GM12878 (cell line): ENCODE data around the gene PDGFC. TPM values are rescaled to one million over a fixed set of nuclear protein-coding genes. Genes with fewer than 3 reads are reported as not detected.

Experiments
- ATAC-seq: fragments of 200-7000 bp; cut with Tn5 transposase; 3 replicates; pipeline ENCODE4 v1.9.1; 2020; ENCODE audit warnings: mild to moderate bottlenecking, moderate library complexity
- BruUV-seq: library from RNA; stranded (reverse); fragments of 400-500 nt; replicated peaks from 2 replicates; lab custom pipeline; 2021; lab: Mats Ljungman, UMichigan
- CTCF ChIA-PET: fragments of 300-600 bp; sonication (Branson Sonifier 250); formaldehyde crosslinking; extraction: SDS; loops from one replicate; lab custom pipeline; 2021; ENCODE audit warnings: inconsistent platforms; lab: Yijun Ruan, JAX
- POLR2A ChIA-PET: fragments of 350-600 bp; formaldehyde crosslinking; extraction: SDS; loops from one replicate; lab custom pipeline; 2021; ENCODE audit warnings: inconsistent platforms; lab: Charles Lee
- RAD21 ChIA-PET: fragments of 300-600 bp; sonication (Branson Sonifier 250); formaldehyde crosslinking; loops from one replicate; lab custom pipeline; 2023; ENCODE audit warnings: antibody characterized with exemption; ENCODE audit not compliant: unreplicated experiment; lab: Charles Lee
- SMC1A ChIA-PET: fragments of 300-600 bp; sonication (Branson Sonifier 250); formaldehyde crosslinking; loops from one replicate; lab custom pipeline; 2023; ENCODE audit not compliant: unreplicated experiment, uncharacterized antibody; lab: Charles Lee
- DNase-seq: peaks from one replicate; pipeline ENCODE4 v3.0.0-alpha.2; 2011; ENCODE audit warnings: low read depth, low spot score
- FAIRE-seq: peaks from 3 replicates; lab custom pipeline; 2011; peaks lifted over from hg19 to GRCh38; lab: Jason Lieb, UNC
- H2AFZ ChIP-seq: 2 replicates; pipeline ENCODE4 v1.6.0; 2011; ENCODE audit warnings: low read depth, low read length, control low read depth; ENCODE audit not compliant: control insufficient read depth
- H3K27ac ChIP-seq: 2 replicates; pipeline ENCODE4 v1.5.1; 2011; ENCODE audit warnings: control low read depth; ENCODE audit not compliant: control insufficient read depth, insufficient read depth
- H3K27me3 ChIP-seq, 2 experiments: replicated peaks in 1 of 2; 2 replicates each; pipeline versions ENCODE4 v1.6.0 to v1.6.1; 2011; ENCODE audit warnings: low read length in 1 of 2; ENCODE audit not compliant: control insufficient read depth in 2 of 2, insufficient read depth in 2 of 2
- H3K36me3 ChIP-seq, 2 experiments: 2 replicates each; pipeline ENCODE4 v1.5.1; 2011; ENCODE audit warnings: low read length in 1 of 2; ENCODE audit not compliant: control insufficient read depth in 2 of 2, insufficient read depth in 2 of 2
- H3K4me1 ChIP-seq: 2 replicates; pipeline ENCODE4 v1.6.1; 2011; ENCODE audit warnings: mild to moderate bottlenecking, low read length, moderate library complexity, mixed read lengths; ENCODE audit not compliant: control insufficient read depth, insufficient read depth
- H3K4me2 ChIP-seq: 2 replicates; pipeline ENCODE4 v1.6.0; 2011; ENCODE audit warnings: control low read depth; ENCODE audit not compliant: control insufficient read depth, insufficient read depth
- H3K4me3 ChIP-seq: fragments of 200-600 bp; sonication (generic); 2 replicates; pipeline ENCODE4 v1.5.1; 2016
- H3K79me2 ChIP-seq: 2 replicates; pipeline ENCODE4 v1.6.0; 2011; ENCODE audit warnings: low read length; ENCODE audit not compliant: control insufficient read depth, insufficient read depth
- H3K9ac ChIP-seq: 2 replicates; pipeline ENCODE4 v1.8.0; 2011; ENCODE audit warnings: low read length, control low read depth, mixed read lengths; ENCODE audit not compliant: control insufficient read depth, insufficient read depth
- H3K9me3 ChIP-seq: replicated peaks from 3 replicates; pipeline ENCODE4 v1.5.1; 2011; ENCODE audit warnings: mild to moderate bottlenecking, low read length; ENCODE audit not compliant: control insufficient read depth, insufficient read depth
- H4K20me1 ChIP-seq: 2 replicates; pipeline ENCODE4 v1.6.0; 2011; ENCODE audit not compliant: control insufficient read depth, insufficient read depth
- BHLHE40 ChIP-seq, 2 experiments: fragments of 450-650 bp in 1 of 2; IDR thresholded peaks; 2 replicates each; pipeline ENCODE4 v1.6.1; 2011 to 2017; ENCODE audit warnings: low read depth in 2 of 2, borderline replicate concordance in 1 of 2, improper control_type of control experiment in 1 of 2, low read length in 1 of 2, mild to moderate bottlenecking in 1 of 2
- CREM ChIP-seq: IDR thresholded peaks from 2 replicates; pipeline ENCODE4 v1.6.1; 2014; ENCODE audit warnings: antibody characterized with exemption, low read depth
- FOXM1 ChIP-seq: IDR thresholded peaks from 2 replicates; pipeline ENCODE4 v1.6.1; 2012; ENCODE audit warnings: low read depth, mild to moderate bottlenecking, inconsistent platforms, low read length, moderate library complexity
- IKZF2 ChIP-seq, 2 experiments: fragments of 450-650 bp; IDR thresholded peaks; 2 replicates each; pipeline ENCODE4 v1.6.1; 2017; ENCODE audit warnings: mild to moderate bottlenecking in 2 of 2, moderate library complexity in 2 of 2
- IRF4 ChIP-seq: IDR thresholded peaks from 2 replicates; pipeline ENCODE4 v1.6.1; 2011; ENCODE audit warnings: low read depth, low read length
- POLR2AphosphoS2 ChIP-seq: IDR thresholded peaks from 2 replicates; pipeline ENCODE4 v1.6.1; 2011; ENCODE audit warnings: low read depth, mild to moderate bottlenecking, low read length, improper control_type of control experiment, moderate library complexity
- RAD21 ChIP-seq: IDR thresholded peaks from 2 replicates; pipeline ENCODE4 v1.6.1; 2011; ENCODE audit warnings: mild to moderate bottlenecking, low read depth, low read length, moderate library complexity; ENCODE audit not compliant: insufficient read depth
- SPI1 ChIP-seq: IDR thresholded peaks from 2 replicates; pipeline ENCODE4 v1.6.1; 2011; ENCODE audit warnings: low read depth, mild to moderate bottlenecking, low read length, moderate library complexity, borderline replicate concordance; ENCODE audit not compliant: insufficient read depth
- TCF3 ChIP-seq: IDR thresholded peaks from 2 replicates; pipeline ENCODE4 v1.6.1; 2012; ENCODE audit warnings: low read depth, mild to moderate bottlenecking, low read length, borderline replicate concordance; ENCODE audit not compliant: insufficient read depth
- ZNF274 ChIP-seq: IDR thresholded peaks from one replicate; pipeline ENCODE4 v1.8.0; 2011; ENCODE audit not compliant: insufficient read length, insufficient read depth
- WGBS: methylation state at CpG from one replicate; pipeline ENCODE4 v1.1.6; 2016; ENCODE audit warnings: low lambda C conversion rate; ENCODE audit not compliant: insufficient replicate concordance, insufficient coverage; ENCODE audit errors: missing lambda C conversion rate; 5-methylcytosine and 5-hydroxymethylcytosine counted together
- in situ Hi-C: fragments of 300-500 bp; cut with MboI; formaldehyde crosslinking; loops from 9 replicates; pipeline ENCODE4 v1.14.3; 2018; ENCODE audit warnings: mixed read lengths
- intact Hi-C: fragments of 100-400 bp; cut with micrococcal nuclease; formaldehyde crosslinking; loops from one replicate; pipeline ENCODE4 v1.14.2; 2022; ENCODE audit not compliant: unreplicated experiment
- polyA plus RNA-seq, 11 experiments: library from polyadenylated mRNA; depleted of rRNA in 4 of 11; unstranded in 6 of 11; stranded (reverse) in 5 of 11; fragments of >200 nt; fragmentation: Nextera tagmentation in 4 of 11; fragmentation: Illumina TruSeq in 1 of 11; extraction: Ambion mirVana in 4 of 11; extraction: Trizol in 1 of 11; gene quantifications; 1 replicate in 1 of 11; 2 replicates in 10 of 11; pipeline versions ENCODE4 v1.2.1 to v1.2.3, GENCODE V29; 2011 to 2016; ENCODE audit warnings: inconsistent platforms in 2 of 11, missing spikeins in 2 of 11, low read depth in 1 of 11
- total RNA-seq, 4 experiments: library from RNA; depleted of rRNA in 3 of 4; stranded (reverse); fragments of >200 nt in 3 of 4; fragmentation: Illumina TruSeq in 1 of 4; extraction: Trizol in 1 of 4; gene quantifications; 2 replicates each; pipeline versions ENCODE4 v1.2.1 to v1.2.3, GENCODE V29; 2013 to 2021
- TF ChIP-seq, protein P1 (sequence below): IDR thresholded peaks from 2 replicates; pipeline ENCODE4 v1.6.1; 2012; ENCODE audit warnings: low read depth, low read length, improper control_type of control experiment

PDGFC gene
- total and polyA plus RNA-seq, 10 of the 15 experiments (the other 5 are each of a cell fraction or from before 2014, with no cell fraction given), result 0.02 to 0.18 TPM; not detected in 8

GRCh38 chr4:157012781-157013180 lies 41.2 kb upstream of the PDGFC start:
- intact Hi-C loops, result no loop called here
- SMC1A ChIA-PET, result no interaction called here
- no TSS peak for BruUV-seq
- TF ChIP-seq, protein P1, sequence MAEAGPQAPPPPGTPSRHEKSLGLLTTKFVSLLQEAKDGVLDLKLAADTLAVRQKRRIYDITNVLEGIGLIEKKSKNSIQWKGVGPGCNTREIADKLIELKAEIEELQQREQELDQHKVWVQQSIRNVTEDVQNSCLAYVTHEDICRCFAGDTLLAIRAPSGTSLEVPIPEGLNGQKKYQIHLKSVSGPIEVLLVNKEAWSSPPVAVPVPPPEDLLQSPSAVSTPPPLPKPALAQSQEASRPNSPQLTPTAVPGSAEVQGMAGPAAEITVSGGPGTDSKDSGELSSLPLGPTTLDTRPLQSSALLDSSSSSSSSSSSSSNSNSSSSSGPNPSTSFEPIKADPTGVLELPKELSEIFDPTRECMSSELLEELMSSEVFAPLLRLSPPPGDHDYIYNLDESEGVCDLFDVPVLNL, result no peak
- no peak for TF ChIP-seq RAD21
- no peak for TF ChIP-seq TCF3
- no peak for TF ChIP-seq IRF4
- no peak for TF ChIP-seq POLR2AphosphoS2
- TF ChIP-seq IKZF2 (IDR thresholded peaks at IDR 0.05), result no peak
- TF ChIP-seq FOXM1, result no peak
- TF ChIP-seq CREM, result no peak
- TF ChIP-seq ZNF274, result no peak
- no peak for TF ChIP-seq SPI1
- TF ChIP-seq BHLHE40 (IDR thresholded peaks at IDR 0.05; ENCODE audit: borderline replicate concordance in 1 of 2, low read depth in 2 of 2, low read length in 1 of 2), result no peak
- TF ChIP-seq, all 136 proteins: peak for 0
- FAIRE-seq (no peak), DNase-seq (no peak), ATAC-seq (no peak)
- no peaks in the 10 kb centered on the region for H3K27me3 ChIP-seq
- H3K79me2 ChIP-seq, result no peaks in the 10 kb centered on the region
- ChIA-PET CTCF (interaction anchor here (1.2 kb wide), 1 partner anchor 557 kb away, joined by 3 read pairs; no protein-coding TSS in a partner anchor), POLR2A (no interaction called here), RAD21 (no interaction called here)
- H3K27ac ChIP-seq, result no peak overlapping the region
- no peak overlapping the region for H3K4me3 ChIP-seq
- no peak overlapping the region for H2AFZ ChIP-seq
- 50% methylated on average over 2 of the region's 2 CpGs for WGBS
- H3K4me2 ChIP-seq, result no peak overlapping the region
- H3K4me1 ChIP-seq, result no peaks in the 10 kb centered on the region
- H4K20me1 ChIP-seq, result no peaks in the 10 kb centered on the region
- no peak overlapping the region for H3K9ac ChIP-seq
- no peaks in the 10 kb centered on the region for H3K36me3 ChIP-seq
- in situ Hi-C loops, result no loop called here
- H3K9me3 ChIP-seq, result no peaks in the 10 kb centered on the region
